NCI-H82 treated with DMSO at 0.1 percent for 48 hours (cell line): Measurements from ENCODE around the gene CAPN2.
"Not testable (repeated sequence)": the region's sequence is repeated elsewhere in the genome, so short reads cannot be mapped to it uniquely, and the experiment has no call there.

Source experiments
- DNase-seq: peaks from one replicate; lab custom pipeline; 2025; ENCODE audit not compliant: unreplicated experiment; lab: John Stamatoyannopoulos, UW

The CAPN2 gene

GRCh38 chr1:223784541-223784940, 72.2 kb downstream of the CAPN2 start:
- no peak for DNase-seq

- DNase-seq: no peak
These were observed 73.5 kb downstream of the CAPN2 start for GRCh38 chr1:223785808-223786207.

- DNase-seq: no peak
These were observed 76.5 kb downstream of the CAPN2 start for GRCh38 chr1:223788746-223789415.

GRCh38 chr1:223792046-223792445, 79.7 kb downstream of the CAPN2 start:
- DNase-seq: no peak

- no peak for DNase-seq
These were observed 81.4 kb downstream of the CAPN2 start for GRCh38 chr1:223793716-223794115.

- DNase-seq: no peak
These were observed 82.0 kb downstream of the CAPN2 start for GRCh38 chr1:223794136-223794880.

- no peak for DNase-seq
These were observed 83.9 kb downstream of the CAPN2 start for GRCh38 chr1:223796210-223796609.

- DNase-seq: no peak
These were observed 89.7 kb downstream of the CAPN2 start for GRCh38 chr1:223802032-223802431.

GRCh38 chr1:223802602-223803001, 90.3 kb downstream of the CAPN2 start:
- no peak for DNase-seq

- no peak for DNase-seq
These were observed 90.9 kb downstream of the CAPN2 start for GRCh38 chr1:223803211-223803610.

GRCh38 chr1:223809905-223810304, 97.6 kb downstream of the CAPN2 start:
- DNase-seq: not testable (repeated sequence)

- DNase-seq: no peak
These were observed 98.2 kb downstream of the CAPN2 start for GRCh38 chr1:223810586-223810985.

GRCh38 chr1:223811634-223812101, 99.3 kb downstream of the CAPN2 start:
- peak; percentile 29 for DNase-seq

- DNase-seq: no peak
These were observed 101.3 kb downstream of the CAPN2 start for GRCh38 chr1:223813645-223814044.

GRCh38 chr1:223815020-223815853, 102.9 kb downstream of the CAPN2 start:
- DNase-seq: no peak

GRCh38 chr1:223815865-223816264, 103.5 kb downstream of the CAPN2 start:
- no peak for DNase-seq

GRCh38 chr1:223817265-223817664, 104.9 kb downstream of the CAPN2 start:
- DNase-seq: not testable (repeated sequence)

GRCh38 chr1:223819730-223820514, 107.6 kb downstream of the CAPN2 start:
- DNase-seq: peak; percentile 27

- no peak for DNase-seq
These were observed 108.1 kb downstream of the CAPN2 start for GRCh38 chr1:223820515-223820858.

- DNase-seq: no peak
These were observed 108.6 kb downstream of the CAPN2 start for GRCh38 chr1:223820971-223821370.

- DNase-seq: no peak
These were observed 111.9 kb downstream of the CAPN2 start for GRCh38 chr1:223824287-223824686.
